ENCODE results near the gene POLR2H. TPM values are rescaled to one million over a fixed set of nuclear protein-coding genes. Genes with fewer than 3 reads are reported as not detected.

POLR2H gene
- total RNA-seq, 1 donor from 2014 or later, result 60.5 TPM

- H3K36me3 Mint-ChIP-seq (ENCODE audit: low read depth), result peaks cover 15% of the 10 kb centered on the region
- DNase-seq (no peak), ATAC-seq (ENCODE audit: low read depth) (no peak)
- H3K4me3 Mint-ChIP-seq, result no peak overlapping the region
- peaks cover 2% of the 10 kb centered on the region for H3K4me1 Mint-ChIP-seq
- H3K27me3 Mint-ChIP-seq, result peaks cover 30% of the 10 kb centered on the region
- CTCF ChIA-PET, result interaction anchor here (5.3 kb wide), 1 partner anchor 140 kb away, joined by 75 read pairs; no protein-coding TSS in a partner anchor
- POLR2A ChIA-PET, result no interaction called here
- intact Hi-C loops (cut with micrococcal nuclease), result no loop called here
- no peak for TF ChIP-seq CTCF (IDR thresholded peaks at IDR 0.05)
- H3K27ac Mint-ChIP-seq, result no peak overlapping the region
- H3K9me3 Mint-ChIP-seq, result no peaks in the 10 kb centered on the region
Measured at GRCh38 chr3:184373422-184373821, 11.9 kb downstream of the POLR2H start.

GRCh38 chr3:184375747-184376461 is 14.4 kb downstream of the POLR2H start:
- CTCF ChIA-PET, result interaction anchor here (5.3 kb wide), 1 partner anchor 137 kb away, joined by 75 read pairs; no protein-coding TSS in a partner anchor
- intact Hi-C loops (cut with micrococcal nuclease), result no loop called here
- POLR2A ChIA-PET, result no interaction called here
- no peak for TF ChIP-seq CTCF (IDR thresholded peaks at IDR 0.05)
- peak overlapping the region; percentile 3 for H3K27ac Mint-ChIP-seq
- H3K27me3 Mint-ChIP-seq, result peaks cover 42% of the 10 kb centered on the region
- H3K9me3 Mint-ChIP-seq, result no peaks in the 10 kb centered on the region
- DNase-seq (no peak), ATAC-seq (ENCODE audit: low read depth) (no peak)
- H3K36me3 Mint-ChIP-seq (ENCODE audit: low read depth), result no peaks in the 10 kb centered on the region
- peaks cover 9% of the 10 kb centered on the region for H3K4me1 Mint-ChIP-seq
- H3K4me3 Mint-ChIP-seq, result no peak overlapping the region

GRCh38 chr3:184377374-184377773 is 15.9 kb downstream of the POLR2H start:
- ChIA-PET CTCF (no interaction called here), POLR2A (no interaction called here)
- DNase-seq (no peak), ATAC-seq (ENCODE audit: low read depth) (no peak)
- no peaks in the 10 kb centered on the region for H3K9me3 Mint-ChIP-seq
- peaks cover 48% of the 10 kb centered on the region for H3K27me3 Mint-ChIP-seq
- intact Hi-C loops (cut with micrococcal nuclease), result no loop called here
- no peak overlapping the region for H3K27ac Mint-ChIP-seq
- H3K4me3 Mint-ChIP-seq, result no peak overlapping the region
- H3K36me3 Mint-ChIP-seq (ENCODE audit: low read depth), result no peaks in the 10 kb centered on the region
- TF ChIP-seq CTCF (IDR thresholded peaks at IDR 0.05), result no peak
- H3K4me1 Mint-ChIP-seq, result peaks cover 17% of the 10 kb centered on the region

- ChIA-PET POLR2A (no interaction called here), CTCF (no interaction called here)
- peak within 1 kb of the TSS; percentile 66 for H3K4me3 Mint-ChIP-seq
- H3K36me3 Mint-ChIP-seq (ENCODE audit: low read depth), result no peaks in the 10 kb centered on the region
- no peak for TF ChIP-seq CTCF (IDR thresholded peaks at IDR 0.05)
- peaks cover 54% of the 10 kb centered on the region for H3K27me3 Mint-ChIP-seq
- no peak within 1 kb of the TSS for H3K27ac Mint-ChIP-seq
- intact Hi-C loops (cut with micrococcal nuclease), result no loop called here
- no peak for DNase-seq
- H3K4me1 Mint-ChIP-seq, result peaks cover 17% of the 10 kb centered on the region
- no peak for ATAC-seq (ENCODE audit: low read depth)
- H3K9me3 Mint-ChIP-seq, result no peaks in the 10 kb centered on the region
Measured at GRCh38 chr3:184377882-184378445, 16.5 kb downstream of the POLR2H start, which contains the start of gene THPO. Gene THPO (minus strand): TSS chr3:184378207. CDS start chr3:184376259, 1,948 bp downstream.

GRCh38 chr3:184378651-184379357 is 17.3 kb downstream of the POLR2H start:
- H3K4me3 Mint-ChIP-seq, result peak overlapping the region; percentile 66
- CTCF ChIA-PET, result no interaction called here

More at GRCh38 chr3:184378651-184379357, 17.3 kb downstream of the POLR2H start:
- peaks cover 17% of the 10 kb centered on the region for H3K4me1 Mint-ChIP-seq
- H3K27ac Mint-ChIP-seq, result no peak overlapping the region
- ATAC-seq (ENCODE audit: low read depth) (no peak), DNase-seq (no peak)
- no peaks in the 10 kb centered on the region for H3K9me3 Mint-ChIP-seq
- H3K36me3 Mint-ChIP-seq (ENCODE audit: low read depth), result no peaks in the 10 kb centered on the region
- TF ChIP-seq CTCF (IDR thresholded peaks at IDR 0.05), result no peak
- intact Hi-C loops (cut with micrococcal nuclease), result no loop called here
- H3K27me3 Mint-ChIP-seq, result peaks cover 58% of the 10 kb centered on the region
- POLR2A ChIA-PET, result no interaction called here
